Measurements from ENCODE around the gene MATK.
A peak's percentile ranks its signal among the peaks of the same experiment; 100 is the strongest.

Gene MATK

DNA sequence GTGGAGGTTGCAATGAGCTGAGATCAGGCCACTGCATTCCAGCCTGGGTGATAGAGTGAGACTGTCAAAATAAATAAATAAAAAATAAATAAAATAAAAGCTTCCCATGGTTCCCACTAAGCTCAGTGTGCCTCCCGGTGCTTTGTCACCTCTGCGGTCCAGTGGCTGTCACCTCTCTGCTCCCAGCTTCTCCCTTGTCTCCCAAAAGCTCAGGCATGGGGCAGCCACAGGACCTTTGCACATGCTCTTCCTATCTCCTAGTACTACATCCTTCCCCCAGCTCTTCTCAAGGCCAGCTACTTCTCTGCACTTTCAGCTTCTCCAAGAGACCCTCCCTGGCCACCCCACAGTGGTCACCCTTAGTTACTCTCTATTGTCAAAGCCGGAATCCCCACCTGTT, 7.6 kb upstream of the MATK start:
- Histone ChIP-seq H3K36me3 (ENCODE audit: insufficient read depth, low read length) (no peaks in the 10 kb centered on the region), H3K4me3 (ENCODE audit: low read length) (no peak overlapping the region), H3K9me3 (ENCODE audit: low read length) (no peaks in the 10 kb centered on the region), H2AFZ (ENCODE audit: low read depth, low read length) (no peak overlapping the region), H3K4me1 (ENCODE audit: insufficient read depth, low read length) (no peaks in the 10 kb centered on the region), H3K27me3 (ENCODE audit: insufficient read depth, low read length) (peaks cover 1% of the 10 kb centered on the region)

DNA sequence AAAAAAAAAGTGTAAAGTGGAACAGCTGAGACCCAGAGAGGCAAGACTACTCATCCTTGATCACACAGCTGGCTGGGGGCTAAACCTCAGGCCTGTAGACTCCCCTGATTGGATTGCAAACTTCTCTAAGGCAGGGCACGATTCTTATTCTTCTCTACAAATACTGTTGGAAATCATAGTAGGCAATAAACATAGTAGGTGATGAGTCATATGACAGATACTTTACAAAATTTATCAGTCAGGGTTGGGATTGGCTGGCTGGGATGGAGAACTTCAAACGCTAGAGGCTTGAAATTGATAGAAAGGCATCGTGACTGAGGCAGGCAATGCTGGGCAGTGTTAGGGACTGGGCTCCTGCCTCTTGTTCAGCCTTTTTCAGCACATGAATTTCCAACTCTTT, 5.9 kb upstream of the MATK start:
- no peaks in the 10 kb centered on the region for H3K36me3 ChIP-seq (ENCODE audit: insufficient read depth, low read length)

DNA sequence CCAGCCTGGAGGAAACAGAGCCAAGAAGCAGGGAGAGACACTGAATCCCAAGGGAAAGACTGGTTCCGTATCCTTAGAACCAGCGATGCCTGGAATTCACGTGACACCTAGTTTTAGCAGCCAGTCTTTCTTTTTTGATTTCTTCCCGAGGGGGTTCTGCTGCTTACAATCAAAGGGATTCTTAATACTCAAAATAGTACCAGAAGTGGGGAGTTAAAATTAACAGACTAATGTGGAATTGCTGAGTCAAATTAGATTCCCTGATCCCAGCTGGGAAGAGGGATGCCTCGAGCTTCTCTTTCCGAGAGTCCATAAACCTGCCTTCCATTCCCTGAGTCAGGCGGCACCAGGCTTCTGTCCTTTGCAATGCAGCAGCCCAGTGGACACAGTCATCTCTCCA, 4.8 kb upstream of the MATK start:
- H3K4me1 ChIP-seq (ENCODE audit: insufficient read depth, low read length), result no peaks in the 10 kb centered on the region
- peaks cover 15% of the 10 kb centered on the region for H3K27me3 ChIP-seq (ENCODE audit: insufficient read depth, low read length)
- no peaks in the 10 kb centered on the region for H3K9me3 ChIP-seq (ENCODE audit: low read length)

More for the DNA sequence above, 5.9 kb upstream of the MATK start:
- Histone ChIP-seq H3K4me3 (ENCODE audit: low read length) (no peak overlapping the region), H3K4me1 (ENCODE audit: insufficient read depth, low read length) (no peaks in the 10 kb centered on the region), H2AFZ (ENCODE audit: low read depth, low read length) (no peak overlapping the region), H3K27me3 (ENCODE audit: insufficient read depth, low read length) (peaks cover 7% of the 10 kb centered on the region), H3K9me3 (ENCODE audit: low read length) (no peaks in the 10 kb centered on the region)

DNA sequence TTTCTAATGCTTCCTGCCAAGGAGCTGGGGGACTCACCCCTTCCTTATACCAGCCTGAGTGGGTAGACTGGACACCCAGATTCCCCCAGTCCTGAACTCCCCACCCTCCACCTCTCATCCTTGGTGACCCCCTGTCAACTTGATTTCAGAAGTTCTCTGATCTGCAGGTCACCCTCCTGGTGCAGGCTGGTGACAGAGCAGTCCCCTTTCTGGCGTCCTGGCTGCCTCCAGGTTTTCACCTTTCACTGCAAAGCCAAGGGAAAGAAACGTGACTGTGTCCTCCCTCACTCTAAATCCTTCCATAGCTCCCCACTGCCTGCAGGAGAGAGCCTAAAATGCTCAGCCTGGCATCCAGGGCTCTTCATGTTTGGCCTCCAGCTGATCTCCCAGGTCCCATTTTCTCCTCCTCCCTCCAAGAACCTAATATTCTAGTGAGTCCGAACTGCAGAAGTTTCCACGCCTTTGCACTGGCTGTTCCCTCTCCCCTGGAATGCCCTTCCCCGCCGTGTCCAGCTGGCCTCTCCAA, 4.1 kb upstream of the MATK start:
- H3K9me3 ChIP-seq (ENCODE audit: low read length), result no peaks in the 10 kb centered on the region
- peaks cover 5% of the 10 kb centered on the region for H3K4me1 ChIP-seq (ENCODE audit: insufficient read depth, low read length)
- no peak overlapping the region for H3K4me3 ChIP-seq (ENCODE audit: low read length)
- H2AFZ ChIP-seq (ENCODE audit: low read depth, low read length), result no peak overlapping the region
- H3K36me3 ChIP-seq (ENCODE audit: insufficient read depth, low read length), result no peaks in the 10 kb centered on the region
- H3K27me3 ChIP-seq (ENCODE audit: insufficient read depth, low read length), result peaks cover 22% of the 10 kb centered on the region

More for the DNA sequence above, 4.8 kb upstream of the MATK start:
- no peak overlapping the region for H3K4me3 ChIP-seq (ENCODE audit: low read length)
- H2AFZ ChIP-seq (ENCODE audit: low read depth, low read length), result no peak overlapping the region
- H3K36me3 ChIP-seq (ENCODE audit: insufficient read depth, low read length), result no peaks in the 10 kb centered on the region

DNA sequence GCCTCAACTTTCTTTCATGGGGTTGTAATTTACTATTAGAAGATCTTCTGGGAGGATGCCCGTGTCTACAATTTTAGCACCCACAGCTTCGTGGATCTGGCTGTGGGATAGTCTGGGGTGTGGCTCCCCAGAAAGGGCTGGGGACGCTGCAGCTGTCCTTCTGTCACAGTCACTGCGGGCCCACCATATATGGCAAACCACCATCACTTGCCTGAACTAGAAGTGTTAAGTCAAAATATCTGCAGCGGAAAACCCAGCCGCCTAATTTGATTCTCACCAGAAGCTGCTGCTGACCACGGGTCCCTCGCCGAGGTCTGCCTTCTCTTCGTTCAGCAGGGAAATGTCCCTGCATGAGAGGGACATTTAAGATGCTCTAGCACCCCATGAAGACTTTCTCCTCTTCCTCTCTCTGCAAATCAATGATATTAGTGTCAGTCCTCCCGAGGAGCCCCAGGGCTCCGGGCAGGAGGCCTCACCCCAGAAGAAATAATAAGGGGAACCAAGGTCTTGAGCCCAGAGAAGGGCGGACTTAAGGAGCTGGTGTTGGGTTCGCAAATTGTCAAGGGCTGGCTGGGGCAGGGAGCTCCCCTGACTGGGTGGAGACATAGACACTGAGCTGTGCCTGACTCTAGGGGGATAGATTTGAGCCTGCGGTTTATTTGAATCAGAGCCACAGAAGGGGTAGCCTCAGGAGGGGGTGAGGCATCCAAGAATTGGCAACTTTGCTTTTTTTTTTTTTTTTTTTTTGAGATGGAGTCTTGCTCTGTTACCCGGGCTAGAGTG, 3.0 kb upstream of the MATK start:
- Histone ChIP-seq H3K9me3 (ENCODE audit: low read length) (no peaks in the 10 kb centered on the region), H3K4me1 (ENCODE audit: insufficient read depth, low read length) (peaks cover 5% of the 10 kb centered on the region), H3K27me3 (ENCODE audit: insufficient read depth, low read length) (peaks cover 33% of the 10 kb centered on the region), H3K36me3 (ENCODE audit: insufficient read depth, low read length) (no peaks in the 10 kb centered on the region), H2AFZ (ENCODE audit: low read depth, low read length) (no peak overlapping the region), H3K4me3 (ENCODE audit: low read length) (no peak overlapping the region)

DNA sequence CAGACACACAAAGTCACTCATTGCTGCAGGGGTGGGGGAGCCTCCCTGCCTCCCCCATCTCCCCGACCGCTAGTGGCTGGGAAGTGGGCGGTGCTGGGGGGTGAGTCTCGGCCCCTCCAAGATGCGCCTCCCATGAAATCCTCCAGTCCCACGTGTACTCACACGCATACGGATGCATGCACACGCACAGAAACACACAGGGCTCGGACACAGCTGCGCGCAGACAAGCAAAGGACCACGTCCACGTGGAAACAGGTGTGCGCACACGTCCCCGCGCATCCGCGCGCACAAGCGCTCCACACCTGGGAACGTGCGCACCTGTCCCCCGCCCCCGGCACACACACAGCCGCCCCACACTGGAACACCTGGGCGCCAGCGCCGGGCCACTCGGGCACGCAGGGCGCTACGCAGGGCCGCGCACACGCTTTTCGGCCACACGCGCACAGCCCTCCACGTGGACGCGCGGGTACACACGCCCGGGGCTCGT, 687 bp downstream of the MATK start:
- H3K4me3 ChIP-seq (ENCODE audit: low read length), result peak overlapping the region; percentile 29
- peaks cover 3% of the 10 kb centered on the region for H3K9me3 ChIP-seq (ENCODE audit: low read length)
- peaks cover 5% of the 10 kb centered on the region for H3K4me1 ChIP-seq (ENCODE audit: insufficient read depth, low read length)
- H3K36me3 ChIP-seq (ENCODE audit: insufficient read depth, low read length), result no peaks in the 10 kb centered on the region
- peaks cover 40% of the 10 kb centered on the region for H3K27me3 ChIP-seq (ENCODE audit: insufficient read depth, low read length)
- H2AFZ ChIP-seq (ENCODE audit: low read depth, low read length), result peak overlapping the region; percentile 71

DNA sequence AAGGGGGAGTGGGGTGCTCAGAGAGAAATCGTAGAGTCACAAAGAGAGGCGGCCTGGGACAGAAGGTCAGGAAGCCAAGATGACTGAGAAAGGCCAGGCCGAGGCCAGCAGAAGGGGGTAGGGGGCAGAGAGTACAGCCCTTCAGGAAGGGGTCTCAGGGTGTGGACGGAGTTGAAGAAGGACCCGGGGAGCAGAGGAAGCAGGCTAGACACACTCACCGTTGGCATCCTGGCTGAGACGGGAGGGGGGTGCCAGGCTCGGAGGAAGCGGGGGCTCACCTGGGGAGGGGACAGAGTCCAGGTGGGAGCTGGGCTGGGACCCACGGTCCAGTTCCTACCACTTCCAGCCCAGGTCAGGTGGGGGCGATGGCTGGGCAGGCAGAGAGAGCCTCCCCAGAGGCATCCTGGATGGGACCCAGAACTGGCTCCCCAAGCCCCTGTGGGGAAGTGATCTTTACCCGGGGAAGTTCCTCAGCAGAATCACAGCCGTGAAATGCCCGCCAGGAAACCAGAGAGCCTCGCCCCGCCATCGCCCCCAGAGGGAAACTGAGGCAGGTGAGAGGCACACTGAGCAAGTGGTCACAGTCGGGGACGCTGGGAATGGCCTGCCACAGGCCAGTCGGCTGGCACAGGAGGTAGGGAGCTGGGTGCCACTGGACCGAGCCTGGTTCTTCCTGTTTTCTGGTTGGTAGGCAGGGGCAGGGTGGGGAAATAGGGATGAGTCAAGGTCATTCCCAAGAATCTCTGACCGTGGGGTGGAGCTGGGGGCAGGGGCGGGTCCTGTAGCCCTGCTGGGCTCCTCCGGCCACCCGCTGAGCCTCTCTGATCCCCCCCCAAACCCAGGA, 1.4 kb downstream of the MATK start:
- Histone ChIP-seq H3K9me3 (ENCODE audit: low read length) (peaks cover 3% of the 10 kb centered on the region), H3K4me3 (ENCODE audit: low read length) (no peak overlapping the region), H3K4me1 (ENCODE audit: insufficient read depth, low read length) (peaks cover 5% of the 10 kb centered on the region), H3K27me3 (ENCODE audit: insufficient read depth, low read length) (peaks cover 40% of the 10 kb centered on the region), H3K36me3 (ENCODE audit: insufficient read depth, low read length) (no peaks in the 10 kb centered on the region), H2AFZ (ENCODE audit: low read depth, low read length) (no peak overlapping the region)

DNA sequence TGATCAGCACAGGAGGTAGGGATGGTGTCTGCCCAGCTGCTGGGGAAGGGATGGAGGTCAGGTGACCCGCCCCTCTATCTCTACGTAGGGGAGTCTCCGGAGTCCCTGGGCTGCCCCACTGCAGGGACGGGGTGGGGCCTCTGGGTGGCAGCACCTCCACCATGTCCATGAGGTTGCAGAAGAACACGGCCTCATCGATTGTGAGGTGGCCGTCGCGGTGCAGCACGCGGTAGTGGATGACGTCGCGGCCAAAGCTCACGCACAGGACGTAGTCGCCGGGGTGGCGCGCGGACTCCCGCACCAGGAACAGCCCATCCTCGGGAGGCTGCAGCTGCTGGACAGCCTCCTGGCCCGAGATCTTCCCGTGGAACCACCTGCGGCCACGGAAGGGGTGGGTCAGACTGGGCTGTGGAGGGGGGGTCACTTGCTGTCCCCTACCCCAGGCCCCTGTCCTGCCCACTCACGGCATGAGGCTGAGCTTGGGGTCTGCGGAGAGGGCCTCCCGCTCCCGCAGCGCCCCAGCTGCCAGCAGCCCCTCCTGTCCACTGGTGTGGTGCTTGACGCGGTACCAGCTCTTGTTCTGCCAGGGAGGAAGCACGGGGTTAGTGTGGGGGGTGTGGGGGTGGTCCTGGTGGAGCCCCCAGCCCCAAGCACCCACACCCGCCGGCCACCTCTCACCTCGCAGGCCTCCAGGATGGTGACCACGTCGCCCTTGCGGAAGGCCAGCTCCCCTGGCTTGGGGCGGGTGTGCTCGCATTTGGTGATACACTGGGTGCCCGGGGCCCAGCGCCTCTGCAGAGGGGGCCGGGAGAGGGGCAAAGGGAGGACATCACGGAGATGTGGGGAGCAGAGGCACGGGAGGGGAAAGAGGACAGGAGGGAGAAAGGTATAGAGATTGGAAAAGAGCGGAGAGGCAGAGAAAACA, 2.3 kb downstream of the MATK start:
- peaks cover 5% of the 10 kb centered on the region for H3K4me1 ChIP-seq (ENCODE audit: insufficient read depth, low read length)
- H3K4me3 ChIP-seq (ENCODE audit: low read length), result no peak overlapping the region
- no peaks in the 10 kb centered on the region for H3K36me3 ChIP-seq (ENCODE audit: insufficient read depth, low read length)
- peaks cover 40% of the 10 kb centered on the region for H3K27me3 ChIP-seq (ENCODE audit: insufficient read depth, low read length)
- no peak overlapping the region for H2AFZ ChIP-seq (ENCODE audit: low read depth, low read length)
- H3K9me3 ChIP-seq (ENCODE audit: low read length), result peaks cover 3% of the 10 kb centered on the region

DNA sequence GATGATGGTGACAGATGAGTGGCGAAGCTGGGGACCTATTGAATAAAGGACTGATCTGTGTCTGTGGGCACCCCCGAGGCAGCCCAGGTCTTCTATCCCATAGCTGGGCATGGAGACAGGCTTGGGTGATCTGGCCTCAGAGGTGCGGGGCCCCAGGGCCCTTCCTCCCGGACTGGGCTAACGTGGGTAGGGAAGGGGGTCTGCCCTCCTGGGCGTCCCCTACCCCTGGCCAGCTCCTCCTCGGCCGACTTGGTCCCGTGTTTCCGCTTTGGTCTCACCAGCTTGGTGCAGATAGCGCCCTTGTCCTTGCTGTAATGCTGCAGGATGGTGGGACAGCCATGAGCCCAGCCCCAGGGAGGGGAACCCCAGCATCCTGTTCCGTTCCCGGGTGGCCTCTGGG, 3.3 kb downstream of the MATK start:
- no peaks in the 10 kb centered on the region for H3K36me3 ChIP-seq (ENCODE audit: insufficient read depth, low read length)
- H3K4me1 ChIP-seq (ENCODE audit: insufficient read depth, low read length), result peaks cover 5% of the 10 kb centered on the region
- peaks cover 3% of the 10 kb centered on the region for H3K9me3 ChIP-seq (ENCODE audit: low read length)
- peaks cover 36% of the 10 kb centered on the region for H3K27me3 ChIP-seq (ENCODE audit: insufficient read depth, low read length)
- no peak overlapping the region for H2AFZ ChIP-seq (ENCODE audit: low read depth, low read length)
- H3K4me3 ChIP-seq (ENCODE audit: low read length), result no peak overlapping the region

DNA sequence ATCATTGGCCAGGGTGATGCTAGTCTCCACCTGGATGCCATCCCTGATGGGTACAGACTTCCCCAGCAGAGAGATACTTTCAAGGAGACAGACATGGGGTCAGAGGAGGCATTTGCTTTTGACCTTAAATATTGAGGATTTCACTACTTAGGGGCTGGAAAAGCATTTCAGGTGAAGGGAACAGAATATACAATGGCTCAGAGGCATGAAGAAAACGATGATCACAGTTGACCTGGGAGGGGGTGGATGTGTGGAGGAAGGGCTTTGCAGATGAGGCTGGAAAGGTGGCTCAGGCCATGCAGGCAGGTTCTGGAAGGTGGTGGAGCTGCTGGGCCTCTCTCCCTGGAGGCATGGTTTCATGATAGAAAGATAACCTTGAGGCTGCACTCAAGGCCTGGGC, 3.9 kb downstream of the MATK start:
- no peaks in the 10 kb centered on the region for H3K36me3 ChIP-seq (ENCODE audit: insufficient read depth, low read length)
- H3K4me1 ChIP-seq (ENCODE audit: insufficient read depth, low read length), result peaks cover 5% of the 10 kb centered on the region
- H3K27me3 ChIP-seq (ENCODE audit: insufficient read depth, low read length), result peaks cover 33% of the 10 kb centered on the region
- peaks cover 3% of the 10 kb centered on the region for H3K9me3 ChIP-seq (ENCODE audit: low read length)
- H3K4me3 ChIP-seq (ENCODE audit: low read length), result no peak overlapping the region
- no peak overlapping the region for H2AFZ ChIP-seq (ENCODE audit: low read depth, low read length)

DNA sequence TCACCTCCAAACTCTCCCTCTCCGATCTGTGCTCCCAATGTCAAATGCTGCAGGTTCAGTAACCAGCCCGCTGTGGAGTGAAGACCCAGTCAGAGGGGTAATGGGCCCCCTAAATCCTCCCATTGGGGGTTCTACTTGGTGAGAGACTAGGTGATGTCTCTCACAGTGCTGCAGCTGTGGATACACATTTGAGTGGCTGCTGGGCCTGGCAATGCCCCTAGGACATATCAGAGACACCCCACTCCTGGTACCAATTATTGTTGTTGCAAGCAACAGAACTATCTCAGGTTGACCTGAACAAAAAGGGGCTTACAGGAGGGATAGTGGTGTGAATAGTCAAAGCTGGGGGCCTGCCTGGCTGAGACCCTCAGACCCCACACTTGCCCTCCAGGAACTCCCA, 4.6 kb downstream of the MATK start:
- peaks cover 3% of the 10 kb centered on the region for H3K9me3 ChIP-seq (ENCODE audit: low read length)
- H3K36me3 ChIP-seq (ENCODE audit: insufficient read depth, low read length), result no peaks in the 10 kb centered on the region
- H3K4me3 ChIP-seq (ENCODE audit: low read length), result no peak overlapping the region
- H2AFZ ChIP-seq (ENCODE audit: low read depth, low read length), result no peak overlapping the region
- peaks cover 5% of the 10 kb centered on the region for H3K4me1 ChIP-seq (ENCODE audit: insufficient read depth, low read length)
- peaks cover 30% of the 10 kb centered on the region for H3K27me3 ChIP-seq (ENCODE audit: insufficient read depth, low read length)

DNA sequence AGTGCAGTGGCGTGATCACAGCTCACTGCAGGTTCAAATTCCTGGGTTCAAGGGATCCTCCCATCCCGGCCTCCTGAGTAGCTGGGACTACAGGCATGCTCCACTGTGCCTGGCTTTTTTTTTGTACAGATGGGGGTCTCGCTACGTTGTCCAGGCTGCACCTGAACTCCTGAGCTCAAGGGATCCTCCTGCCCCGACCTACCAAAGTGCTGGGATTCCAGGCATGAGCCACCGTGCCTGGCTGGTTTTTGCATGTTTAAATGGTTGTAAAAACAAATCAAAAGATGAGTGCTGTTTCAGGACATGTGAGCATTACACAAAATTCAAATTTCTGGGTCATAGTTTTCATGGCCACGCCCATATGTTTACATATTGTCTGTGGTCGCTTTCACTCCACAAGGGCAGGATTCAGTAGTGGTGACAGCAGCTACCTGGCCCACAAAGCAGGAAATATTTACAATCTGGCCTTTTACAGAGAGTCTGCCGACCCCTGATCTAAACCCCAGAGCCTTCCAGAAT, 5.3 kb downstream of the MATK start:
- Histone ChIP-seq H3K4me3 (ENCODE audit: low read length) (no peak overlapping the region), H3K9me3 (ENCODE audit: low read length) (peaks cover 4% of the 10 kb centered on the region), H3K27me3 (ENCODE audit: insufficient read depth, low read length) (peaks cover 24% of the 10 kb centered on the region), H2AFZ (ENCODE audit: low read depth, low read length) (no peak overlapping the region), H3K36me3 (ENCODE audit: insufficient read depth, low read length) (no peaks in the 10 kb centered on the region), H3K4me1 (ENCODE audit: insufficient read depth, low read length) (peaks cover 5% of the 10 kb centered on the region)
